GM19324 (cell line): ENCODE results near the gene ITGAL.
A peak's percentile ranks its signal among the peaks of the same experiment; 100 is the strongest.
"Not testable (repeated sequence)": the region's sequence is repeated elsewhere in the genome, so short reads cannot be mapped to it uniquely, and the experiment has no call there.

ENCODE experiments used
- ATAC-seq: cut with Tn5 transposase; IDR thresholded peaks from one replicate; pipeline ENCODE4 v1.9.1; 2021; ENCODE audit warnings: mild to moderate bottlenecking, moderate library complexity; ENCODE audit not compliant: unreplicated experiment, low FRiP score

ITGAL gene

GRCh38 chr16:30524575-30525568 lies 52.3 kb downstream of the ITGAL start:
- no peak for ATAC-seq

- no peak for ATAC-seq
These were observed 53.2 kb downstream of the ITGAL start for GRCh38 chr16:30525844-30526136.

DNA sequence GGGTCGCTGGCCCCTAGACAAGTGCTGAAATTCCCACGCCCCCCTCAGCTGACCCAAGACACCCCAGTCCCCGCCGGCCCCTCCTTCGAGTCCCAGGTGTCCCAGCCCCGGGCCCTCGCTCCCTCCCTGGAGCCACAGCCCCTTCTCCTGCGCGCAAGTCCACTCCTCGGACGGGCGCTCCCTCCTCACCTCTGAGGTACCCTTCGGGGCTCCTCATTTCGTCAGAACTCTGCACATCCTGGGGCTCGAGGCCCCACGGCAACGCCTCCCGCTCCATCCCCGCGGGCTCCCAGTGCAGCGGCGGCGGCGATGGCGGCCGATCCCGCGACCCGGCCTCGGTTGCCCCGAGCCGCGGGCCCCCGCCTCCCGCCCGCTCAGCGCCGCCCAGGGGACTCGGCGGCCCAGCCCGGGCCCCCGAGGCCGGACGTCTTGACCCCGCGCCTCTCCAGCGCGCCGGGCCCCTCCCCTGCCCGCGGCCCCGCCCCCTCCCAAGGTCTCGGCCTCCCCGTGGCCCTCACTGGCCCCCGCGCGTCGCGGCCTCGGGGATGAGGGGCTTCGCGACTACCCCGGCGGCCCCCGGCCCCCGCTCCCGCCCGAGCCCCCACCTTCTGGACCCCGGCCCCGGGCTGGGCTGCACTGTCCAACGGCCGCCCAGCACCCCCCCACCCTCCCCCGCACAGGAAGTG lies 53.7 kb downstream of the ITGAL start, which contains the start of gene ZNF768:
Gene ZNF768, minus strand, starts transcription at position 430 of the 686 bp plus-strand sequence. Its CDS starts 153 bp downstream, at position 277.
- peak; percentile 32 for ATAC-seq

GRCh38 chr16:30526823-30527634 lies 54.5 kb downstream of the ITGAL start:
- ATAC-seq, result peak; percentile 80

- no peak for ATAC-seq
These were observed 55.2 kb downstream of the ITGAL start for GRCh38 chr16:30527635-30528178.

- ATAC-seq, result no peak
These were observed 56.4 kb downstream of the ITGAL start for GRCh38 chr16:30528799-30529457.

GRCh38 chr16:30530163-30531037 lies 57.9 kb downstream of the ITGAL start:
- no peak for ATAC-seq

DNA sequence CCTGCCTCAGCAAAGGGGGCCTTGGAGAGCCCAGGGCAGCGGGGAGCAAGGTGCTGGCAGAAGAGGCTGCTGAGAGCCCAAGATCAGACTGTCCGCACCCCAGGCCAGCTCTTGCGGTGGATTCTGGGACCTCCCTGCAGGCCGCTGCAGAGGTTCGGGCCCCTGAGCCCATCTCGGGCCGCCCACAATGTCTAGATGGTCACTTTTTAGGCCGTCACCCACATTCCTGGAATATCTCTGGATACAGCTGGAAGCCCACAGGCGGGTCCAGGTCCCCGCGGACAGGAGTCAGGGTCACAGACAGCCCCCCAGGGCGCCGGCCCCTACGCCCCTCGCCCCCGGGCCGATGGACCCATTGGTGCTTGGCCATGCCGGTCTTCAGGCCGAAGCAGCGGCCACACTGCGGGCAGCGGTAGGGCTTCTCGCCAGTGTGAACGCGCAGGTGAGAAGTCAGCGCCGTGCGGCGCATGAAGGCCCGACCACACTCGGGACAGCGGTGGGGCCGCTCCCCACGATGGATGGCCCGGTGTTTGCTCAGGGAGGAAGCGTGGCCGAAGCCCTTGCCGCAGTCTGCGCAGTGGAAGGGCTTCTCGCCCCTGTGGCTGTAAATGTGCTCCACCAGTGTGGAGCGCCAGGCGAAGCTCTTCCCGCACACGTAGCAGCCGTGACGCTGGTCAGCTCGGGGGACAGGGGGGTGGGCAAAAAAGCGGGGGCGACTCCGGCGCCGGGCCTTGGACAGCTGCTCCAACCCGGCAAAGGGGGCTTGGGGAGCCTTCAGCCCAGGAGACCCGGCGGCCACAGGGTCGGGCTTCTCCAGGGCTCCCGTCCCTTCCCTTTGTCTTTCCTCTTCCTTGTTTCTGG lies 60.0 kb downstream of the ITGAL start:
- ATAC-seq, result no peak

- ATAC-seq, result no peak
These were observed 60.6 kb downstream of the ITGAL start for GRCh38 chr16:30533146-30533522.

GRCh38 chr16:30533748-30534367 lies 61.3 kb downstream of the ITGAL start:
- peak; percentile 27 for ATAC-seq

DNA sequence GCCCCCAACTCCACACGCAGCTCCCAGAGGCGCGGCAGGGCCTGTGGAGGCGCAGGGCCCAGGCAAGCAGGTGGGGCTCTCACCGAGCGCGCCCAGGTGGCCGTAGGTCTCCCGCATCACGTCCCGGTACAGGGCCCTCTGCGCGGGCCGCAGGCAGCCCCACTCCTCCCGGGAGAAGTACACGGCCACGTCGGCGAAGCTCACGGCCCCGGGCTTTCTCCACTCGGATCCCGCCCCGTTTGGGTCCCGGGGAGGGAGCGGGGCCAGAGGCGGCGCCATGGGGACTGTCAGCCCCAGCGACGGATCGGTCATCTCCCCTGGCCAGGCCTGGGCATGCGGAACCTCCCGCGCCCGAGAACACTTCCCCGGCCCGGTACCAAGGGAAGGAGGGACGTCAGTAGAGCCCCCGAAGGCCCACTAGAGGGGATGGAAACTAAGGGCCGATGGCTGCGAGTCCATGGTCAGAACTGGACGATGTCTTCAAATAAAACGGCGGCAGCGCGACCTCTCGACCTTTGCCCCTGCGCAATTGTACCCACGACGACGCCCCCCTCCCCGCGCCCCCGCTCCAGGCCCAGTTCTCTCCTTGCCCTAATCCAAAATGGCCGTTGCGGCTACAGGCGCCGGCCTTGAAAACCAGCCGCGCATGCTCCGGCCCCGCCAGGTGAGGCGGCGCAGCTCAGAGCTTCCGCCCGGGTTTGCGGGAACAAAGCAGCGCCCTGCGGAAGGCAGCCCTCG lies 62.0 kb downstream of the ITGAL start, which contains the start of gene ZNF747:
Gene ZNF747, minus strand, starts transcription at position 491 of the 738 bp plus-strand sequence. Its CDS starts 179 bp downstream, at position 312.
- ATAC-seq, result peak; percentile 71

- ATAC-seq, result peak; percentile 14
These were observed 62.7 kb downstream of the ITGAL start for GRCh38 chr16:30535106-30535776.

- no peak for ATAC-seq
These were observed 63.2 kb downstream of the ITGAL start for GRCh38 chr16:30535777-30536190.

DNA sequence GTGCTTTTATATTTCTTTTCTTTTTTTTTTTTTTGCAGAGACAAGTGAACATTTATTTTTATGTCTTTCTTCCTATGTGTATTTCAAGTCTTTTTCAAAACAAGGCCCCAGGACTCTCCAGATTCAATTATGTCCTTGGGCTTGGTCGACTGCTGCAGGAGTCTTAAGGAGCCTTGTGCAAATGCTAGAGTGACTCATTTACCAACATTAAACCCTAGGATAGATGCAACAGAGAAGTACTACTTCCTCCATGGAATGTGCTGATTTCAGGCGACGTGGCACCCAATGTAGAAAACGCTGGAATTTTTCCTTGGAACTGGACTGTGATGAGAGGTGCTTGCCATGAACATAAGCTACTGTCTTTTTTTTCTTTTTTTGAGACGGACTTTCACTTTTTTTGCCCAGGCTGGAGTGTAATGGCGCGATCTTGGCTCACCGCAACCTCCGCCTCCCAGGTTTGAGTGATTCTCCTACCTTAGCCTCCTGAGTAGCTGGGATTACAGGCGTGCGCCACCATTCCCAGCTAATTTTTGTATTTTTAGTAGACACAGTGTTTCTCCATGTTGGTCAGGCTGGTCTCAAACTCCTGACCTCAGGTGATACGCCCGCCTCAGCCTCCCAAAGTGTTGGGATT lies 64.0 kb downstream of the ITGAL start:
- ATAC-seq, result not testable (repeated sequence)

GRCh38 chr16:30539000-30539964 lies 66.7 kb downstream of the ITGAL start:
- ATAC-seq, result no peak
